Skin of body (tissue), 2 donors: ENCODE results near the gene NPLOC4. TPM values are rescaled to one million over a fixed set of nuclear protein-coding genes. Genes with fewer than 3 reads are reported as not detected.
"Not testable (repeated sequence)": the region's sequence is repeated elsewhere in the genome, so short reads cannot be mapped to it uniquely, and the experiment has no call there.

Experiments
- DNase-seq: peaks from one replicate; lab custom pipeline; 2025; lab: John Stamatoyannopoulos, UW
- total RNA-seq: library from RNA; depleted of rRNA; stranded (reverse); fragments of >200 nt; gene quantifications from one replicate; pipeline ENCODE4 v1.2.3, GENCODE V29; 2014

Gene NPLOC4
- total RNA-seq, 1 donor from 2014 or later, result 35.4 TPM

DNA sequence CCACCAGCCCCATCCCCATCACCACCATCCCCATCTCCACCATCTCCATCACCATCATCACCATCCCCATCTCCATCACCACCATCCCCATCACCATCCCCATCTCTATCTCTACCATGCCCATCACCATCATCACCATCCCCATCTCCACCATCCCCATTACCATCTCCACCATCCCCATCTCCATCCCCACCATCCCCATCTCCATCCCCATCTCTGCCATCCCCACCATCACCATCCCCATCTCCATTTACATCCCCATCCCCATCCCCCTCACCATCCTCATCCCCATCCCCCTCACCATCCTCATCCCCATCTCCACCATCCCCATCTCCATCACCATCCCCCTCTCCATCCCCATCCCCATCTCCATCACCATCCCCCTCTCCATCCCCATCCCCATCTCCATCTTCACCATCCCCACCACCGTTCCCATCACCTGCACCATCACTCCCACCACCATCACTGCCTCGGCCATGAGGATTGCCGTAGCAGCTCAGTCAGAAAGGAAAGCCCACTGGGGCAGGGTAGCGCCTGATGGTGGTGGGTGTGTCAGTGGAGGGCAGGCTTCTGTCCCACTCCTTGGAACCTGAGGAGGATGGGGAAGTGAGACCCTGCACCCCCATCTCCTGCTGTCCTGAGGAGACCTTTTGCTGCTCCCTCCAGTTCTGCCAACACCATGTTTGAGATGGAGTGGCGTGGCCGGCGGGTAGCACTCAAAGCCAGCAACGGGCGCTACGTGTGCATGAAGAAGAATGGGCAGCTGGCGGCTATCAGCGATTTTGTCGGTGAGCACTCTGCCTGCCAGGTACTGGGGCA, 101.2 kb downstream of the NPLOC4 start:
- no peak for DNase-seq

DNA sequence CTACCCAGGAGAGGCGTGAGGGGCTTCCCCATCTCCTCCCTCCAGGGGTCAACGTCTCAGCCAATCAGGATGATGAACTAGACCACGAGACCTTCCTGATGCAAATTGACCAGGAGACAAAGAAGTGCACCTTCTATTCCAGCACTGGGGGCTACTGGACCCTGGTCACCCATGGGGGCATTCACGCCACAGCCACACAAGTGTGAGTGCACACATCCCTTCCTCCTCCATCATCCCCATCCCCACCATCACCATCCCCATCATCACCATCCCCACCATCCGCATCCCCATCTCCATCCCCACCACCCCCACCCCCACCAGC, 101.9 kb downstream of the NPLOC4 start:
- no peak for DNase-seq

DNA sequence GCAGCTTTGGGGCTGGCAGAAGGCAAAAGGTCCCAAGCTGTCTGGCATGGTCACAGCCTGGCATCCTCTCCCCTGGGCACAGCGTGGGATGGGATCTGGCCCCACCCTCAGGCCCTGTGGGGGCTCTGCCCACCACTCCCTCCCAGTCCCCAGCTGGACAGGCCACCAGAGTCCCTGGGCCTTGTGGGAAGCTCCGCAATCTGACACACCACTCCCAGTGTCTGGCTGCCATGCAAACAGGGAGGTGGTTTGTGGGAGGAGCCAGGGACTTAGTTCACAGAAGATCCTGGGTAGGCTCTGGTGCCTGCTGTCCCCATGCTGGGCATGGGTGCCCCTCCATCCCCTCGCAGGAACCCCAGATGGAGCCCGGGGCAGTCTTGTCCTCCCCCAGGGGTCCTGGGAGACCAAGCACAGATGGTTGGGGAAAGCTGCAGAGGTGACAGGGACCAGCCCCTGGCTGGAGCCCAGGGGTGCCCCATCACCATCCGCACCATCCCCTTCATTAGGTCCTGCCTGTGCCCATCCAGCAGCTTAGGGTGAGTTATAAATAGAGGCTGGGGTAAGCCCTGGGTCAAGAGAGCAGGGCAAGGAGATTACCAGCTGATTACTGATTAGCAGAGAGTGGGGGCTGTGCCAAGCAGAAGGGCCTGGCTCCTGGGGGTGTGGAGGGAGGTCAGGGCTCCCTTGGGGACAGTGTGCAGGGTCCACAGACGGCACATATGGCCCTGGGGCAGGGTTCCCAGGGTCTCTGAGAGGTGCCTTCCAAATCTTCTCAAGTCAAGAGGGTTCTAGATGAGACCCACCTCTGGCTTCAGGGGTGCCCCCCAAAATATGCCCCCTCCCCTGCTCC, 102.5 kb downstream of the NPLOC4 start:
- DNase-seq, result no peak

DNA sequence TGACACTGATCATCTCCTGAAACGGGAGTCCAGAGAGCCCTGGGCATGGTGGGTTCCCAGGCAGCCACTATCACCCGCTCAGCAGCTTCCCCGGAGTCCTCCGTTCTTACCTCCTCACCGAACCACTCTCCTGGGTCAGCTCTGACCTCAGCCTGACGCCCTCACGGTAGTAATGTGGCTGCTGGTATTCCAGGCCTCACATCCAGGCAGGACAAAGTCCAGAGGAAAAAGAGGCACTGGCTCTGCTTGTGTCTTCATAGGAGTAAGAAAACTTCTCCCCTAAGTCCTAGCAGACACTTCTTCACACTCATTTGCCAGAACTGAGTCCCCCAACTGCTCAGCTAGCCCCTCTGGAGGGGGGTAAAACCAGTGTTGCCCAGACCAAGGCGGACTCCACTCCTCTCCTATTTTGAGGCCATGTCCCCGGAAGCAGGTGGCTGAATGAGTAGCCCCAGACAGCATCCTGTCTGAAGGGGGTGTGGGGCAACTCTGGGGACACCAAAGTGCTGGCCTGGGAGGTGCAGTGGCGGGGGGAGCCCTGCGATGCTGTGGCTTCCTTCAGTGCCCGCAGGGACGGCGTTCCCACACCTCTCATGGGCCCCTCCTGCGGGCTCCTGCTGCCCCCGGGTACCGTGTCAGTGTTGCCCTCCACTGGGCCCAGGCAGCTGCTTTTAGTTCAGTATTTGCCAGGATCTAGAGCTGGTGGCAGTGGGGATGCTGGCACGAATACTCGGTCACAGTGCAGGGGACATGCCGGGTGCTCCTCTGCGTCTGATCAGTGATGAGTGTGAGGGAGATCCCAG, 103.4 kb downstream of the NPLOC4 start:
- DNase-seq, result no peak

DNA sequence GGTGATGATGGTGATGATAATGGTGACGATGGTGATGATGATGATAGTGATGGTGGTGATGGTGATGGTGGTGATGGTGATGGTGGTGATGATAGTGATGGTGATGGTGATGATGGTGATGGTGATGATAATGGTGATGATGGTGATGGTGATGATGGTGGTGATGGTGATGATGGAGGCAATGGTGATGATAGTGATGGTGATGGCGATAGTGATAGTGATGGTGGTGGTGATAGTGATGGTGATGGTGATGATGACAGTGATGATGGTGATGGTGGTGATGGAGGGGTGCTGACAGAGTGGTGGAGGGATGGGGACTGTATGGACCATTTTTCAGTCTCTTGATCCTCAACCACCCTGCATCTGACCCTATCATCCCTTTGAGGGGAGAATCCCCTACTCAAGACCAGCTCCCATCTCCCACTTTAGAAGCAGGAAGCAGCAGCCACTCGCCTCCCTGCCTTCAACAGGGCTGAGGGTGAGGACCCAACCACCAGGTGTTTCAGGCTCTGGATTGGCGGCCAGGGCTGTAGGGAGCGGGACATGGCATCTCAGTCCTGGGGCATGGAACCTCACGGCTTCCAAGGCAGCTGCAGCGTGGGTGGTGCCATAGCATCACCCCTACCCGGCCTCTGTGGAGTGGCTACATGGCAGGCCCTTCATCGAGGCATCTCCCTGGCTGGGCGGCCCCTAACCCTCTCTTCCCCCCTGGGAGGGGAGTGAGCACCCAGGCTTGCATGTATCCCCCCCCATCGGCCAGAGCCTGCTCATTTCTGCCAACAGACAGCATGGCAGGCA, 104.2 kb downstream of the NPLOC4 start:
- DNase-seq, result no peak

DNA sequence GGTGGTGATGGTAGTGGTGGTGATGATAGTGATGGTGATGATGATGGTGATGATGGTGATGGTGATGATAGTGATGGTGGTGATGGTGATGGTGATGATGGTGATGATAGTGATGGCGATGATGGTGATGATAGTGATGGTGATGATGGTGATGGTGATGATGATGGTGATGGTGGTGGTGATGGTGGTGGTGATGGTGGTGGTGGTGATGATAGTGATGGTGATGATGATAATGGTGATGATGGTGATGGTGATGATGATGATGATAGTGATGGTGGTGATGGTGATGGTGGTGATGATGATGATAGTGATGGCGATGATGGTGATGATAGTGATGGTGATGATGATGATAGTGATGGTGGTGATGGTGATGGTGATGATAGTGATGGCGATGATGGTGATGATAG, 104.9 kb downstream of the NPLOC4 start:
- not testable (repeated sequence) for DNase-seq

DNA sequence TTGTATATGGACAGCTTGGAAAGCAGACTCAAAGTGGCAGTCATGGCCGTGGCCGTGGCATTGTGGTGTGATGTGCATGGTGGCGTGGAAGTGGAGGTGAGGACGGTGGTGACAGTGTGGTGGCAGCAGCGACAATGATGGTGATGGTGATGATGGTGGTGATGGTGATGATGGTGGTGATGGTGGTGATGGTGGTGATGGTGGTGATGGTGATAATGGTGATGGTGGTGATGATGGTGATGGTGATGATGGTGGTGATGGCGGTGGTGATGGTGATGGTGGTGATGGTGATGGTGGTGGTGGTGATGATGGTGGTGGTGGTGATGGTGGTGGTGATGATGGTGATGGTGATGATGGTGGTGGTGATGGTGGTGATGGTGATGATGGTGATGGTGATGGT, 105.9 kb downstream of the NPLOC4 start:
- not testable (repeated sequence) for DNase-seq

DNA sequence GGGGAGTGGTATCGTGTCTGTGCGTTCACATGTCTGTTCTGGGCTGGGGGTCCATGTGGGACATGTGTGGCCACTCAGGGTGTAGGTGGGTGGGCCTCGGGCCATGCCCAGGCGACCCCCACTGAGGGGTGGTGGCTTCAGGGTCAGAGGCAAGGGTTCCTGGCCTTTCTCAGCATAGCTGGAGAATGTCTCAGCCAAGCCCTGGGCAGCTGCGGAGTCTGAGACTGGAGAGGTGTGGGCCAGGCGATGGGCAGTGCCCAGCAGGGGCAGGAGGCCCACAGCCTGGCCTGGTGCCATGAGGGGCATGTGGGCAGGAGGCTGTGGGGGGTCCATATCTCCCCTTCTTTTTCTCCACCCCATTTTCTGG, 107.5 kb downstream of the NPLOC4 start:
- no peak for DNase-seq

DNA sequence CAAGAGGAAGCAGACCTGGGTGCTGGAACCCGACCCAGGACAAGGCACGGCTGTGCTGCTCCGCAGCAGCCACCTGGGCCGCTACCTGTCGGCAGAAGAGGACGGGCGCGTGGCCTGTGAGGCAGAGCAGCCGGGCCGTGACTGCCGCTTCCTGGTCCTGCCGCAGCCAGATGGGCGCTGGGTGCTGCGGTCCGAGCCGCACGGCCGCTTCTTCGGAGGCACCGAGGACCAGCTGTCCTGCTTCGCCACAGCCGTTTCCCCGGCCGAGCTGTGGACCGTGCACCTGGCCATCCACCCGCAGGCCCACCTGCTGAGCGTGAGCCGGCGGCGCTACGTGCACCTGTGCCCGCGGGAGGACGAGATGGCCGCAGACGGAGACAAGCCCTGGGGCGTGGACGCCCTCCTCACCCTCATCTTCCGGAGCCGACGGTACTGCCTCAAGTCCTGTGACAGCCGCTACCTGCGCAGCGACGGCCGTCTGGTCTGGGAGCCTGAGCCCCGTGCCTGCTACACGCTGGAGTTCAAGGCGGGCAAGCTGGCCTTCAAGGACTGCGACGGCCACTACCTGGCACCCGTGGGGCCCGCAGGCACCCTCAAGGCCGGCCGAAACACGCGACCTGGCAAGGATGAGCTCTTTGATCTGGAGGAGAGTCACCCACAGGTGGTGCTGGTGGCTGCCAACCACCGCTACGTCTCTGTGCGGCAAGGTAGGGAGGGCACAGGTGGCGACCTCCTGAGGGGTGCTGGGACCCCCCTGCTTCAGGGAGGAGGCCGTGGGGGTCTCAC, 108.1 kb downstream of the NPLOC4 start:
- no peak for DNase-seq

DNA sequence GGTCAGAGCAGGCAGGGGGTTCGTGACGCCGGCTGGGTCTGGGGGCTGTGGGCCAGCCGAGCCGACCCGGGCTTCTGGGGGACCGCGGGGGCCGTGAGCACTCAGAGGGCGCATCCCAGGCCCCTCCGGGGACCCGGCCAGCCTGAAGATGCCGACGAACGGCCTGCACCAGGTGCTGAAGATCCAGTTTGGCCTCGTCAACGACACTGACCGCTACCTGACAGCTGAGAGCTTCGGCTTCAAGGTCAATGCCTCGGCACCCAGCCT, 108.6 kb downstream of the NPLOC4 start:
- DNase-seq, result no peak

DNA sequence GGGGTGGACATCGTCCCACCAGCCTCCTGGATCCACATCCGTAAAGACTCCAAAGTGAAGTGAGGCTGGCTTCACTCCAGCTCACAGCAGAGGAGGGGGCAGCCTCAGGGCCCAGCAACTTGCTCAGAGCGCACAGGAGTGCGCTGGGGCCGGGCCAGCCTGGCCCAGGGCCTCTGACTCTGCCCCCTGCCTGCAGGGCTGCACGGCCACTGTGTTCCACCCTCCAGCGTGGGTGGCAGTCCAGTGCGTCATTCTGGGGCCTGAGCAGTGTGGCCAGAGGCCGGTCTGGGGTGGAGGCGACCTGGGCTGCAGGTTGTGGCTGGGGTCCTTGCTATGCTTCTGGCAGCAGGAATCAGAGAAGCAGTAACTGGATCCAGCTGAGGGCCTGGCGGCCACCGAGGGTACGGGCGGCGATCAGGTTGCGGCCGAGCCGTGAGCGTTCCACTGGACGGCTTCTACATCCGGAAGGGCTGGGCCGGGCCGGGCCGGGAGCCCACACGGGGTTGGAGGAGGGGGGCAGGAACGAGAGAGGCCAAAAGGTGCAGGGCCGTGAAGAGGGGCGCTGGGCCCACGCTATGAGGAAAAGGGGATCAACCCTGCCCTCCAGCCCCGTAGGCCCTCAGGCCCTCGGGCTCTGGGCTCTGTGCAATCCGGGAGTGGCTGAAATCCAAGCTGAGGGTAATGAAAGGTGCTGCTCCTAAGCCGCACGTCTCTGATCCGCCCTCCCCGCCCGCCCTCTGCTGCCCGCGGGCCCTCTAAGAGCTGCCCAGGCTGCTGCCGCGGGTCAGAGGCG, 109.1 kb downstream of the NPLOC4 start, which contains the start of gene FSCN2:
TSS of gene FSCN2 (plus strand) at position 787 of the 793 bp plus-strand sequence. CDS start 155 bp downstream, outside the sequence.
- DNase-seq, result no peak

DNA sequence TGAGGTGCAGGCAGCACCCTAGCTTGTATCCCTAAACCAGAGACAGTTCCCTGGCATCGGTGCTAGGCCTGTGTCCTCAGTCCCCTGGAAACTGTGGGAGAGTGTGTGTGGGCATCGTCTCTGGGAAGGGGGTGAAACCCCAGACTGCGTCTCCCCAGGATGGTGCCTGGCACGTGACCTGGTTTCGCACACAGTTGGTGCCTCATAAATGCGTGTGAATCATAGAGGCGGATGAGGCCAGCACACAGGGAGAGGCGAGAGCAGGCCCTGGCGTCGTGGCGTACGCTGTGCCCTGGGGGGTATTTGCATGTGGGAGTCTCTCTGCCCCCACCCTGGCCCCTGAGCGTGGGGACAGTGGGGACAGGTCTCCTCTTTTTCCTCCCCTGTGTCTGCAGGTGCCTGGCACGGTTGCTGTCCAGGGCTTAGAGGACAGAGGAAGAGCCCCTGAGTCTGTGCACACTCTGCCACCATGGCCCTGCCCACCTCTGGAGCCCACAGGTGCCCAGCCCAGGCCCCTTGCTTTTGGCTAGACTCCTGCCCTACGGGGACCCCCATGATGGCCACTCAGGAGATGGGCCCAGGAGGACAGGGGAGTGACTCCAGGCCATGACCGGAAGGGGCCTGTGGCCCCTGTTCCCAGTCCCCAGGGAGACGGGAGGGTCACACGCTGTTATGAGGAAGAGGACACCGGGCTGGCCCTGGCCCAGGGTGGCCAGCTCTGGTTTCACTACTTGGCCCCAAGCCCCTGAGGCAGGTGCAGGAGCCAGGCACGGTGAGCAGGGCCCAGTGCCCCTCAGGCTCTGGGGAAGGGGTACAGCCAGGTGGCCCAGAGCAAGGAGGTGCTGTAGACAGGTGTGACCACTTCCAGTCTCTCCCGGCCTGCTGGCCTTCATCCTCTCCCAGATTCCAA, 110.0 kb downstream of the NPLOC4 start:
- no peak for DNase-seq

DNA sequence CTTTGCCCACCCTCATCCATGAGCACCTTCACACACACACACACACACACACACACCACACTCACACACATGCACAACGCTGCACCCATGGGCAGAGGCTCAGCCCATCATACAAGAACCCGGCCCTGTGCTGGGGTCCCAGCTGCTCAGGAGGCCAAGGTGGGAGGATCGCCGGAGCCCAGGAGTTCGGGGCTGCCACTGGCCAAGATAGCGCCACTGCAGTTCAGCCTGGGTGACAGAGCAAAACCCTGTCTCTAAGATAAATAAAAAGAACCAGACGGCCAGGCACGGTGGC, 112.1 kb downstream of the NPLOC4 start:
- DNase-seq, result no peak

DNA sequence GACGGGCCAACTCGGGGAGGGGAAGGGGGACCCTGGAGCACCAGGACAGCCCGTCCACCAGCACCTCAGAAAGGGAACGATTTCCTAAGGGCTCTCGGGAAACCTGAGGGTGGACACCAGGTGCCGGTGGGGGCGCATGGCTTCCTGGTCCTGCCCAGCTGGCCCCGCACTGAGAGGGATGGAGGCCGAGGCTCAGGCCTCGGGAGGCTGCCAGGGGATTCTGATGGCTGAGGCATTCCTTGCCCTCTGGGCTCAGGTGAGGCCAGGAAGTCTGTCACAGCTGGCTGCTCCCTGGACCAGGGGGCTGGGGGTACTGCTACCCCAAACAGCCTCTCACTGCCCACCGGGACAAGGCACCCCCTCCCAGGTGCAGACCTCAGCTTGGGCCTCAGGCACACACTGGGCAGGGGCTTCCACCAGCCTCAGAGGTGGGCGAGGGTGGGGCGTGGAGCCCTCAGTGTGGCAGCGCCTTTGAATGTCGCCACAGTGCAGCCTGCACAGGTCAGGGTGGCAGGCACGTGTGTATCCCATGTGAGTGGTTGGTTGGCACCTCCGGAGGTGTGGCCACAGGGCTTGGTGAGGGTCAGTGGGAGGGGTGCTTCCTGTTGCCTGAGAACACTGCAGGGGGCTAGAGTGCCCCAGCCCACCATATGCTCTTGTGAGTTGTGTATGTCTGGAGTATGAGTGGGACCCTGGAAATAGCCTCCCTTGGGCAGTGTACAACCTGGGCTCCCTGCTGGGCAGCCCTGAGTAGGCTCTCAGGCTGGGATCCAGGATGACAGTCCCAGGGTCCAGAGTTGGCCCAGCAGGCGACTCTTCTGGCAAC, 112.7 kb downstream of the NPLOC4 start:
- no peak for DNase-seq

DNA sequence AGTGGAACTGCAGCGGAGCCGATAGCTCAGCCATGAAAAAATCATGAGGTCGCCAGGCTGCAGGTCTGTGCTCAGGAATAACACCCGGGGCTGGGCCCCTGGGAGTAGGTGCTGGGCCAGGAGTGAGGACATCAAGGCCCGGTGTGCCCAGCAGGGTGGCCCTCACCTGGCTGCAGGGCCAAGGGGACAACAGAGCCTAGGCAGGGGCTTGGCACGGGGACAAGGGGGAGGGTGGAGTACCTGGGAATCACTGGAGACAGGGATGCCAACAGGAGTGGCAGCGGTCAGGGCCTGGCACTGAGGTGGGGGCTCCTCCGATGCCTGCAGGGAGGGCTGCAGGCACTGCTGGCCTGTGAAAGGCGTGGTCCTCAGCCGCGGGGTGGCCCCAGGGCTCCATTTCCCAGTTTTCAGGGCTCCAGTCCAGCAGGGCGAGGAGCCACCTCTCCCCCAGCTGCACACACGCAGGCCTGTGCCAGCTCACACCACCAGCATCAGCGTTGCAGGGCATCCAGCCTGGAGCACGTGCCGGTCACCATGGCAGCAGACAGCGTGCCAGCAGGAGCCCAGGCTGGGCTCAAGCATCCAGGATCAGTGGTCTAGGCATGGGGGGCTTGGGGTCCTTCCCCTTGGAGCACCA, 113.4 kb downstream of the NPLOC4 start:
- DNase-seq, result no peak

DNA sequence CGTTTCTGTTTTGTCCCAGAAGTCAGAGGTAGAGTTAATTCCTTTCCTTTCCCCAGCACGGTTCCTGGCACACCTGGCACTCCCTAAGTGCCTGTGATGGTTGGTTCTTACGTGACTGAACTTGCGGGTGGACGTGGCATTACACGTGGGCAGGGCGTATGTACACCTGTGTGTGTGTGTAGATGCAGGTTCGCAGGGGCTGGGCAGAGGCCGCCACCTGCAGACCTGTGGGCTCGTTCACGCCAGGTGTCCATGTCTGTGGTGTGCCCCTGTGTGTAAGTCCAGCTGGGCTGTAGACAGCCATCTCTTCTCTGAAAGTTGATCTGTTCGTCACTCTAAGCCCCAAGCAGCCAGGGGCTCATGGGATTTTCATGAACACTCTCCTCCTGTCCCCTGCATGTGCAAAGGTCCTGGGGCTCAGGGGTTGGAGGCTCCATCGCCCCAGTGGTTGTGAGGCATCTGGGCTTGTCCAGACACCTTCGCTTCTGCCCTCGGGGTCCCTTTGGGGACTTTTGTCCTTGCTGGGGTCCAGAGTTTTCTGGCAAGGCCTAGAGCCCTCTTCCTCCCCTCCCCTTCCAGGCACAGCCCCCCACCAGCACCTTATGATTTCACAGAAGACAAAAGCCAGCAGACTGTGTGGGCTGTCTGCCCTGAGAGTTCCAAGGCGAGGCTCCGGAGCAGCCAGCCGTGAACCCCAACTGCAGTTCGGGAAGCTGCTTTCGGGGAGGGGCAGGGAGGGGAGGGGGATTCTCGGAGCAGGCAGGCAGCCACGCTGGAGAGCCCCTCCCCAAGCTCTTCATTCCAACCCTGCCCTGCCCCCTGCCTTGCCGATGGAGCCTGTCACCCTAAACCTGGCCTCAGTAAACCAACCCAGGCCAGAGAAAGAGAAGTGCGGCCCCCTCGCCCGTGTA, 114.2 kb downstream of the NPLOC4 start:
- no peak for DNase-seq
